ENCODE data around the gene AMFR.

Gene AMFR

DNA sequence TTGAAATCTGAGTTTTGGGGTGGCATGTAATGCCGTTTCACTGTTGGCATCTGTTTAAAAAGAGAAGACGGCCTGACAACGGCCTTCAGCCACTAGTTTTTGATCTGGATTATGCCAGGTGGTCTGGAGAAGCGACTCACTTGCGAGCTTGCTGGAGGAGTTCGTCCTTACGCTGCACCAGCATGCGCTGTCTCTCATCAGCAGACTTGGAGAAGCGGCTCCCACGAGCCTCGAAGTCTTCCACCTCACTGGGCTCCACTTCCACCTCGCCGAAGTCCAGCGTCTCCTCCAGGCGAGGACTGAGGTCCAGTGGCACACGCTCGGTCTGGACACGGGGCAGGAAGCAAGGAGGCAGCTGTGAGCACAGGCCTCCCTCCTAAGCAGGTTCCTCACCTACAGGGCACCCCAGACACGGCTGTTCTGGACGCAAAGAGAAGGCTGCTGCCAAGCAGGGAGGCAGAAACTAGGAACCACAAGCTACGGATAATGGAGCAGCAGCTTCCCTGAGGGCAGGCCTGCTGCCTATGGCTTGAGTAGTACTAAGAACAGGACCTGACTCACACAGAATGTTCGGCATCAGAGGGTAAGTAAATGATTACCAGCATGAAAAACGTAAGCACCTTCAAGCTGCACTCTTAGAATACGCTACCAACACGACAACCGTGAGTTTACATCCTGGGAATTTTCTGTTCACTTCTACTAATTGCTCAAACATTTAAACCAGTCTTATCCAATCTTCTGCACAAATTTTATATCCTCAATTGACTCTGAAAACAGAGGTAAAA is 61.4 kb downstream of the AMFR start:
- no peak for DNase-seq (ENCODE audit: low read depth in 4 of 4, low spot score in 1 of 4)

DNA sequence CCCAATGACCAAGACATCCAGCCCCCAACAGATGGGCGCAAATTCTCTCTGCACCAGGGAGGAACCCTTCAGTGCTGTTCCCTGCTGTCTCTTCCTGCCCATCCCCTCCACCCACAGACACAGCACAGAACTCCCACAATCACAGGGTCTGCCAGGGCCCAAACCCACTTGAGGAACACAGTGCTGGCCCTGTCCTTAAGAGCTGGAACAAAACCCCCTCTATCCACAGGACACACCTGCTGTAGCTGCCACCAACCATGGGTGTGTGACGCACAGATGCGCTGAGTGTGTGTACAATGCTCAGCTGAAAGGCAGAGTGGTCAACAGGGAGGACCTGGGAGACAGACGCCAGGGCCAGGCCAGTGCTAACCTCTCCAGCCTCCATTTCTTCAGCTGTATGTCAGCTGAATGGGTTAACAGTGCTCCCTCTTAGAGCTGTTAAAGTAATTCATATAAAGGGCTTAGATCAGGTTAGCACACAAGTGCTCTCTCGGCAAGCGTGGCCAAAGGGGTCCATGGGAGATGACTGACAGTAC is 62.1 kb downstream of the AMFR start:
- no peak for DNase-seq (ENCODE audit: low read depth in 4 of 4, low spot score in 1 of 4)

DNA sequence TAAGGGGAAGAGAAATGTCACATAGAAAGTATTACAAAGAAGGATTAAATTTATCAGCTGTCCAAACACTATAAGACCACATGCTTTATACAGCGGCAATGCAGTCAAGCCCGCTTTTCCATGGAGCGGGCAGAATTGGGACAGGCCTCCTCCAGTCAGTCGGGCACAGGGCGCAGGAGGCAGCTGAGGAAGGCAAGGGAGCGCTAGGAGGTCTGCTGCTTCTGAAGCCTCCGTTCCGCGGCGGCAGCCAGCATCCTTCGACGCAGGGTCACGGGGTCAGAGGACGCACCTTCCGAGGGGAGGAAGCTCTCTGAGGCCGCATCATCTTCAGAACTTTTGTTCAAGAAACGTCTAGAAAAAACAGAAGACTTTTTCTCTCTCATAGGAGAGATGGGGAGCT is 62.6 kb downstream of the AMFR start:
- DNase-seq (ENCODE audit: low read depth in 4 of 4, low spot score in 1 of 4) = no peak

DNA sequence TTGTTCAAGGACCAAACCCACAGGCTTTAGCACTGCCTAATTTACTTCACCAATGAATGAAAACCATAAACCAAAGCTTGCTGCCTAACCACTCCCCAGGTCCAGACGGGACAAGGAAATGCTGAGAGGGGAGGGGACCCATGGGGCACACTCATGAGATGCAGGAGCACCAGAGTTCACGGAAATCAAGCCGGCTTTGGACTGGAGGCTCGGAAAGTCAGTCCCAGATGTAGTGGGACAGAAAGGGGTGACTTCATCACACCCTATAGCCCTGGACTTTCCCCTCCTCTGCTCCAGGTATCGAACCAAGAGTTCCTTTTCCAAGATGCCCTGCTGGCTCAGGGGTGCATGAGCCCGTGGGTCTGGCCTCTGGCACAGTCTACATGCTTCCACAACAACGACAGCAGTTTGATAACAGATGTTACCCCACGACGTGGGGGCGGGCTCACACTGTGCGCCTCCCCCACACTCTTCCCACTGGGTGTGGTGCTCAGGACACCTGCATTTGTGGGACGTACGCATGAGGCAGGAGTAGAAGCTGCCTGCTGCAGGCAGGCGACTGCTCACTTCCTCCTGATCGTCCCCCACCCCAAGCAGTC is 63.2 kb downstream of the AMFR start:
- DNase-seq (ENCODE audit: low read depth in 4 of 4, low spot score in 1 of 4) = no peak

DNA sequence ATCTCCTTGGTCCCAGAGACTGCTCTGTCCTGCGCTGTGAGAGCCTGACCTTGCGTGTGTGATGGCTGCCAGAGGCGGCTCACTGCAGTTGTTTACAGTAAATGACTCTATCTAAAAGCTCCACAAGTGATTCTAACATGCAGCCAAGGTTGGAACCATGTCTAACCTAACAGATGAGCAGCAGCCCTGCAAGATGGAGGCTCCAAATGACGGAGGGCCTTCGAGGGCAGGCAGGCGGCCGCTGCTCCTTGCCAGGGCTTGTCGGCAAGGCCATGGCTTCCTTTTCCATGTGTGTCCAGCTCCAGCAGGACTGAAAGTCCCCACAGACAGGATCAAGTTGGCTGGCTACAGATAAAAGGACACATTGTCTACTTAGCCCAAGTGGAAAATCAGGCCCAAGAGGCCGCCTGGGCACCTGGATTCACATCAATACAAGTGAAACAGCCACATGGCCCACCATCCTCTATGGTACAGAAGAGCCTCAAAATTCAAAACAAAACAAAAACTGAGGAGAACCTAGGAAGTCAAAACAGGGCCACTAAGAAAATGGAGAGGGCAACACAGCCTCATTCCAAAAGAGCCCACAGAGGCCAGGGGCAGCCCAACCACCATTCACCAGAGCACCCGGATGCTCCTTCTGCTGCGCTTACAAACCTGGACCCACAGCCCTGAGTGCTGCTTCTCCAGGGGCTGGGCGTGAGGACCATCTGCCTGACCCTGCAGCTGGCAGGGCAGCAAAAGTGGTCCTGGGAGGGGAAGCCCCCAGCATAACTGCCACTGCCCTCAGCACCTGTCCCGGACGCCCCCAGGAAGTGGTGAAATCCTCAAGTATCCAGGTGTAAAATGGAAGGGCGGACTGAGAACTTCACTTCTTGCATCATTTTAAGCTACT is 65.0 kb downstream of the AMFR start:
- no peak for DNase-seq (ENCODE audit: low read depth in 4 of 4, low spot score in 1 of 4)

DNA sequence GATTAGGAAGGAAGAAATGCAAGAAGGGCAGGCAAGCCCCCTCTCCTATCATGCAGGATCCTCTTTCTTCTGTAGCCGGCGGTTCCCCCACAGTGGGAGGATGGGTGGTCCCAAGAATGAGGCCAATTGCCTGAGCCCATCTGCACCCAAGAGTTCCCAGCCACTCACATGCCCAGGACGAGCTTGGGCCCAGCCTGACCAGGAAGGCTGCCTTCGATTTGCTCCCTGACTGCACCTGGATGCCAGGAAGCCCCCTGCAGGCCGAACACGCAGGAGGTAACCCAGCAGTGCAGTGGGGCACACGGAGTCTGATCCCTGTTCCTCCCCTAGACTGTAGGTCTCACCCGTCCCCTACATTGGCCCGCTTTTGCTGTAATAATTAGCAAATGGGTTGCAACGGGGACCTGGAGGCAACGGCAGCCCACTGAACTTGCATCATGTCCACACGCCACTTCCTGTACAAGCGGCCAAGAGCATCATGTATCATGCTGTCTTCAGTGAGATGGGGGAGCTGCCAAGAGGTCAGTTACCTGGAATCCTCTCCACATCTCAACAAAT is 67.5 kb downstream of the AMFR start:
- DNase-seq (ENCODE audit: low read depth in 4 of 4, low spot score in 1 of 4) = no peak

DNA sequence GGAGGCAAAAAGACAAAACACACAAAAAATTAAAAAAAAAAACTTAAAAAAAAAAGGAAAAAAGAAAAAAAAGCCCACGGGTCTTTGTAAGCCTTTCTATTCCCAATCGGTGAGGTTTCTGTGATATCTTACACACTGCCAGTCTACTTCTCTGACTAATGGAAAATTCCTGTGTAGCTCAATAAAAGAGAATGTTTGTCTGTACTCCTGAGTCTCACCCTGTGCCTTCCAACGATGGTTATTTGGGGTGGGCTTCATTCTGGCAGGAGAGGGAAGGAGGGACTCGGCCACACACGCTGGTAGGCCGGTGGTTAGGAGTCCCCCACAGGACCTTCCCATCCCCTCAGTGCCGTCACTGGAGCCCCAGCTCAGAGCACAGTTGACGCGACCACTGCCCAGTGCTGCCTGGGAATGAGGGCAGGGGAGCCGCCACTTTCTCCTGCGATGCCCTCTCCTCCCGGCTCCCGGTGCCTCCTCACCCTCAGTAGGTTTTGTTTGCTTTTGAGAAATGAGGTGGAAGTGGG is 68.0 kb downstream of the AMFR start:
- DNase-seq (ENCODE audit: low read depth in 4 of 4, low spot score in 1 of 4) = no peak

DNA sequence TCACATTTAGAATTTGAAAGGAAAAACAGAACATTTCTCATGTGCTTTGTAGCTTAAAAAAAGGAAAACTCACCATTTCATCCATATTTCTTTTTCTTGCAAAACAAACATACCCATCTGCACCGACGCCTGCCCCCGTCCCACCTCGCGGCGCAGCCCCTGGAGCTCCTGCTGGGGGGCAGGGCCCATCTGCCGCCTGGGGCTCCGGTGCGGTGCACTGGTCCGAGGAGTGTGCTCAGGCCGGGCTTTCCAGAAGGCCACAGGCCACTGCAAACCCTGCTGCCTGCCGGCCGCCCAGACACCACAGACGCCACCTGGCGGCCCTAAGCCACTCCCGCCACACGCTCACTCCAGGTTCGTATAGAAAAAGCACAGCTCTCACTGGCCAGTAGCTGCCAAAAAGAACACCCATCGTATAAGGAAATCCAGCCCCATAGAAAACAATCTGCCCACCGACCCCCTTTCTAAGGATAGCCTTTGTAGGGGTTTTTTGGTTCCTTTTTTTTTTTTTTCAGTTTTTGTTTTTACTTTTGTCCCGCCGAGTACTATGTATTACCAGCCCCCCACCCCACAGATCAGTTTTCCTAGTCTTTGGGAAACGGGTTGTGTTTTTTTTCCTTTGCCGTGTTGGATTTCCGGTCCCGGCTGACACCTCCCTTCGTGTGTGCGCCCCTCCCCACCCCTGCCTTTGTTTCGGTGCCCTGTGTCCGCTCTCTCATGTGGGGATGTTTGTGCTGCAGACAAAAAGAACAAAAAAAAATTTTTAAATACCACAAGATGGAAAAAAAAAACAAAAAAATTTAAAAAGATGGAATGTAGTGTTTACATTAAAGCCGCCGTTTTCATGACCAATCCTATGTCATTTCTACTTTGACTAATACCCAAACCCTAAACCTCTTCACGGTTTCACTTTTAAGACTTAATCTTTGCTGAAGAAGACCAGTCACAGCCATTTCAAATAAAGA is 68.8 kb downstream of the AMFR start:
- peak in 3 of 4 experiments; percentile 16 to 32 (median 25) for DNase-seq (ENCODE audit: low read depth in 4 of 4, low spot score in 1 of 4)

DNA sequence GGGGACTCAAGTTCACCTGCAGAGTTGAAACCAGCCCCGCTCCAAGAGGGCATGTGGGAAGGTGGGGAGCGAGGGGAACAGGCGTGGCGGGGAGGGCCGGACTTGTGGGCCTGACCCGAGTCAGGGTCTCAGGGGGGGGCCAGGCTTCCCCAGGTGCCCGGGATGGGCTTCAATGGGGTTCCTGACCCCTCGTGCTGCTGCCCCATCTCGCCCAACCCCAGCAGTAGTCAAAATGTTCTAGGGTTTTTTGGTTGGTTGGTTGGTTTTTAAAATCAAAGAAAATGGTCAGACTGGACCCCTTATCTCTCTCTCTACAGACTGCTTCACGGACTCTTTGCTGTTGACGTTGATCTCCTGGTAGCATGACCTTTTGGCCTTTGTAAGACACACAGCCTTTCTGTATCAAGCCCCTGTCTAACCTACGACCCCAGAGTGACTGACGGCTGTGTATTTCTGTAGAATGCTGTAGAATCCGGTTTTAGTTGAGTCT is 69.5 kb downstream of the AMFR start:
- no peak for DNase-seq (ENCODE audit: low read depth in 4 of 4, low spot score in 1 of 4)

DNA sequence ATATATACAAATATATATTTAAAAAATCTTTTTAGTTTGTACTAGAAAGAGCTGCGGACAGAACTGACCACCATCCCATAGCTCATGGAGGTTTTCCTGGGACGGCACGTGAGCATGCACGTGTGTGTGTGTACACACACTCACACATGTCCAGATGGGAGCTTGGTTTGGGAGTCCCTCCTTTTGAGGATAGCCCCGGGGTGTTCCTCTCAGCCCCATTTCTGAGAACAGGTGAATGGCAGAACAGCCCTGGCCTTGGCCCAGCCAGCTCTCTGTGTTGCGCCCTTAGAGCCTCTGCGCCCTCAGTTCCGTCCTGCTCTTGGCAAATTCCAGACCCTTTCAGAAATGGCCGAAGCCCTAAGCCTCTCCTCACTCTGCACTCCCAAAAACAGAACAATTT is 70.1 kb downstream of the AMFR start:
- DNase-seq (ENCODE audit: low read depth in 4 of 4, low spot score in 1 of 4) = no peak

DNA sequence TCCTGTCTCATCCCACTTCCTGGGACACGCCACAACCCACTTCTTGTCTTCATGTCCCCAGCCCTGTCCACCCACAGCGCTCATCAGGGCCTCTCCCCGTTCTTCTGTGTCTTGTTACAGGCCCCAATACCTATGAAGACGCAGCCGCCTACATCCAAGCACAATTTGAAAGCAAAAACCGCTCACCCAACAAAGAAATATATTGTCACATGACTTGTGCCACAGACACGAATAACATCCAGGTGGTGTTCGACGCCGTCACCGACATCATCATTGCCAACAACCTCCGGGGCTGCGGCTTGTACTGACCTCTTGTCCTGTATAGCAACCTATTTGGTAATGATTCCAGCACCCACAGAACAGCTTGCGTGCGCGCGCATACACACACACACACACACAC is 70.6 kb downstream of the AMFR start:
- no peak for DNase-seq (ENCODE audit: low read depth in 4 of 4, low spot score in 1 of 4)

DNA sequence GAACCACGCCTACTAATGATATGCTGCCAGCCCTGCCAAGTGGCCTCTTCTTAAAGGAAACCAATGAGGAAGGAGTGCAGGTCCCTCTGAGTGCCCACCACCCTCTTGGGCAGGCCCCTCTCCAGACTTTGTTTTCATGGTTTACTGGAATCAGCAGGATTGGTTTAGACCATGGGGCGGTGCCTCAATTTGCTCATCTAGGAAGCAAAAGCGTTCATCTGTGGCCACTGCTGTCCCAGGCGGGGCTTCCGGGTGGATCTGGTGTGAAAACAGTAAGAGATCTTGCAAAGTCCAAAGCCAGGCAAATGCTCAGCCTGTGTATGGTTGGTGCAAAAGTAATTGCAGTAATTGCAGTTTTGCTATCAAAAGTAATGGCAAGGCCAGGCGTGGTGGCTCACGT is 71.3 kb downstream of the AMFR start:
- DNase-seq (ENCODE audit: low read depth in 4 of 4, low spot score in 1 of 4) = no peak

DNA sequence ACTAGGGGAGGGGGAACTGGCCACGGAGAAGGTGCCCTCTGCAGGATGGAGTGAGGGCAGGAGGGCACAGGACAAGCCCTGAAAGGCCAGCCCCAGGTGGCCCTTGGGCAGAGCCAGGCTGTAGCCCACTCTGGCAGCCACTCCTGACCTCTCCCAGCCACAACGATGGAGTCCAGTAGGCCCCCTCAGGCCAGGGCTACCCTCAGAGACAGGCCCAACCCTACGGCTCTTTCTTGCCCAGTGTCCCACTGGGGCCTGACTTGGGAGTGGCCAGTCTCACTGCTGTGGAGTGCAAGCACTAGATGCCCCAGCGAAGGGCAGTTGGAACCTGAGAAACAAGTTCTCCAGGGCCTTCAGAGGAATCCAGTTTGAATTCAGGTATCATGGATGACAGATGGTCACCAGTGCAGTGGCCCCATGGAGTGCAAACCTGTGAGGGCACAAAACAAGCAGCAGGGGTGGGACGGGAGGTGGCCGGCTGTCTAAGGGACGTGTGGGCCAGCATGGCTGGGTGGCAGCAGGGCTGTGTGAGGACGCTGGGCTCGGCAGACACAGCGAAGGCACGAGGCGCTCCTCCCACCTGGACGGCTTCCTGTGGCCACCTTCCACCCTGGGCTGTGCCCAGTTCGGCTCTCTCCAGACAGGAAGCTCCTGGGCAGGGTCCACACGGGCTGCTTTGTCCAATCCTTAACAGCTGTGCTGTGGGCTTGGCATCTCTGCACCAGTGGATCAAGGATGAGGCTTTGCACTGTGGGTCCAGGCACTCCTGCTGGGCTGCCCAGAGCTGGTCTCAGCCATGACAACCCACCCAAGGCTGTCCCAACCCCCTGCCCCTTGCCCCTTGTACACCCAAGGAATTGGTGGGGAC is 72.1 kb downstream of the AMFR start:
- DNase-seq (ENCODE audit: low read depth in 4 of 4, low spot score in 1 of 4) = no peak

DNA sequence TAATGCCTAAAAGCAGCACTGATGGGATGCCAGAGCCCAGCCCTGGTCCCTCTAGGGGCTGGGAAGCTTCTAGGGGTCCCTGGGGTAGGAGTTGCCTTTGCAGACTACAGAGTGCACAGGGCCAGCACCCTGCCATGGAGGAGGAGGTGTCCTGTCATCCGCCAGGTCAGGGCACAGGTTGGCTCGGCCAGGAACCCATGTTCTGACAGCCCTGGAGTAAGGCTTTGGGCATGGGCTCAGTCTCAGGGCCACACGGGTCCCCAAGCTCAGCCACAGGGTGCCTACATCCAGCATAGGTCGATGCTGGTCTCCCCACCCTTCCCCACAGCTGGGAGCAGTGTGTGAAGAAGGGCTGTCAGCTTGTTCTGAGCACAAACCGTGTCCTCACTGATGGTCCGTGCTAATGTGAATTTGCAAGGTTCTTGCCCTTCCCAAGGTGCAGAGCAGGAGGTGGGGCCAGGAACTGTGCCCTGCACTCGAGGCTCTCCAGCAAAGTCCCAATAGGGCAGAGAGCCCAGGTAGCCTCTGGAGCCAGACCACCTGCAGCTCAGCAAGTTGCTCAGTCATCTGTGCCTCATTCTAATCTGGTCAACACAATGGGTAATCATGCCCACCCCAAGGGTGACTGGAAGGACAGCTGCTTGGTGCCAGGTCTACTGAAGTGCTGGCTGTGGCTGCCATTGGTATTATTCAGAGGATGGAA is 72.8 kb downstream of the AMFR start:
- no peak for DNase-seq (ENCODE audit: low read depth in 4 of 4, low spot score in 1 of 4)

DNA sequence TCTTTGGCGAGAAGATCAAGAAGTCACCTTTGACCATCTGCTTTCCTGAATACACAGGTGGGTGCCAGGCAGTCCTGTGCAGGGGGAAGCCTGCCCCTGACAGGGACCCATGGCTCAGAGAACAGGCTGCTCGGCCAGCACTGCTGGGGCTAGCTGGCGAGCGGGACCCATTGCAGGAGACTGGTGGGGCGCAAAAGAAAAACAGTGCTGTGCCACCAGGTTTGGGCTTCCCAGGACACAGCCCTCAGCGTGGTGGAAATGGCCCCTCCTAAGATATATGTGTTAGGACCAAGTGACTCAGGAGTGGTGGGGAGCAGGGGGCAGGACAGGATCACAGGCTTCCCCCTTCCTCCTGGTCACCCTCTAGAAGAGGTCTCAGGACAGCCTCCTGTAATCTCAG is 73.9 kb downstream of the AMFR start:
- no peak for DNase-seq (ENCODE audit: low read depth in 4 of 4, low spot score in 1 of 4)

DNA sequence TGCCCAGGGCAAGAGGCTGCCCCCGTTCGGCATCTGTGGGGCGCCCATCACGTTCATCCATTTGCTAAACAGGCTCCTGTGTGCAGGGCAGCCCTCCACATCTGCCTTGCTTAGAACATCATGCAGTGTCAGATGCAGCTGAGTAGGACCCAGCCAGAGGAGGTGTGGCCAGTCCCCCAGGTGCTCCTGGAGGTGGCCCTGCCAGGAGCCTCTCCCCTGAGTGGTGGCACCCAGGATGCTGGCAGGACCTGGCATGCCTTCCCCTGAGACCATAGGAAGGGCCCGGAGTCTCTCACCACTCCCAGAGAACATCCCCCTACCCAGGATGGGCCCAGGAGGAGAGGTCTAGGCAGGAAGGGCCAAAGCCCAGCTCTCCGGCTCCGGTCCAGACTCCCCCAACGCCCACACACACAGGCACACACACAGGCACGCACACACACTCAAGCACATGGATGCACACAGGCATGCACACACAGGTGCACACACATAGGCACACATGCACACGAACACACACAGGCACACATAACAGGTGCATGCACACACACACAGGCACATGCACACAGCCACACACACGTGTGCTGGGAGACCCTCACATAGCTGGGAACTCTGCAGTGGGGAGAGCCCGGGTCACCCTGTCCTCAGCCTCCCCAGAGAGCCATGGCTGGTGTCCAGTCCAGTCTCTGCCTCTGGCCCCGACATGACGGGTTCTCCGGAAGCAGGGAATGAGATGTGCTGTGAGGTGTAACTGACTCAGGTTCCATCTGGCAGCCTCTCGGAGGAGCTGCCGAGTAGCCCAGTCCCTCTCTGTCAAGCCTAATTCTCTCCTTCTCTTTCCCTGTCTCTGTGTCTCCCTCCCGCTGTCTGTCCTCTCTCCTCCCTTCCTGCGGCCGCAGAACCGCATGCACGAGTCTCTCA is 74.6 kb downstream of the AMFR start:
- DNase-seq (ENCODE audit: low read depth in 4 of 4, low spot score in 1 of 4) = no peak

DNA sequence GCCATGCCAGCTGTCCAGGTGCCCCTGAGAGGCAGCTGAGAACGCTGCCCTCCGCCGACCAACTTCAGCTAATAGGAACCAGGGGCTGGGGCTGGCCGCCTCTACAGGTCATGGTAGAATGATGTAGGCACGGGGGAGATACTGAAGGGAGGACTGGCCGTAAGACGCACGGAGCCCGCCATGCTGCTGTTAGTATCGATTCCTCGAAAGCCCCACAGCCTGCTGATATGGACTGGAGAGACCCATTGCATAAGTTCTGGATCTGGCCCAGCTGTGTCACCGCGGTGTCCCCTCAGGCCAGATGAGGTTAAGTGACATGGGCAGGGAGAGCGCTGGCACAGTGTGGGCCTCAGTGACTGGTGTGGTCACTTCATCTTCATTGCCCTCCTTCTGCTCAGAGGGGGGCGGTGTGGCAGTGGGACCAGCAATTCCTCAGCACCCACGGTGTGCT is 75.6 kb downstream of the AMFR start:
- DNase-seq (ENCODE audit: low read depth in 4 of 4, low spot score in 1 of 4) = no peak
